NCI-H526 treated with DMSO at 0.1 percent for 48 hours (cell line): Measurements from ENCODE around the gene CRPPA.
"Not testable (repeated sequence)": the region's sequence is repeated elsewhere in the genome, so short reads cannot be mapped to it uniquely, and the experiment has no call there.

Experiments used
- DNase-seq: peaks from one replicate; lab custom pipeline; 2025; lab: John Stamatoyannopoulos, UW

The CRPPA gene

GRCh38 chr7:16421333-16422102, at the start of gene CRPPA:
Gene CRPPA, minus strand, starts transcription at chr7:16421538. Its CDS starts 216 bp downstream, at chr7:16421322.
- peak; percentile 60 for DNase-seq

- peak; percentile 89 for DNase-seq
Measured at GRCh38 chr7:16465469-16466361, 44.4 kb upstream of the CRPPA start, which contains the start of gene SOSTDC1. Gene SOSTDC1, minus strand, starts transcription at chr7:16465738. Its CDS starts 70 bp downstream, at chr7:16465668.

GRCh38 chr7:16463949-16464715, 42.8 kb upstream of the CRPPA start:
- DNase-seq, result peak; percentile 5

GRCh38 chr7:16463520-16463919, 42.2 kb upstream of the CRPPA start:
- no peak for DNase-seq

GRCh38 chr7:16462431-16462889, 41.1 kb upstream of the CRPPA start:
- DNase-seq, result no peak

- DNase-seq, result no peak
Measured at GRCh38 chr7:16460789-16461493, 39.6 kb upstream of the CRPPA start.

GRCh38 chr7:16456303-16456702, 35.0 kb upstream of the CRPPA start:
- DNase-seq, result not testable (repeated sequence)

GRCh38 chr7:16455591-16455990, 34.3 kb upstream of the CRPPA start:
- DNase-seq, result no peak

- no peak for DNase-seq
Measured at GRCh38 chr7:16450366-16450765, 29.0 kb upstream of the CRPPA start.

- no peak for DNase-seq
Measured at GRCh38 chr7:16447876-16448275, 26.5 kb upstream of the CRPPA start.

GRCh38 chr7:16446508-16446907, 25.2 kb upstream of the CRPPA start:
- no peak for DNase-seq

- DNase-seq, result not testable (repeated sequence)
Measured at GRCh38 chr7:16443871-16444270, 22.5 kb upstream of the CRPPA start.

- no peak for DNase-seq
Measured at GRCh38 chr7:16438988-16439387, 17.6 kb upstream of the CRPPA start.

GRCh38 chr7:16436306-16436705, 15.0 kb upstream of the CRPPA start:
- no peak for DNase-seq

GRCh38 chr7:16433568-16434122, 12.3 kb upstream of the CRPPA start:
- no peak for DNase-seq

- no peak for DNase-seq
Measured at GRCh38 chr7:16432425-16432731, 11.0 kb upstream of the CRPPA start.

- peak; percentile 52 for DNase-seq
Measured at GRCh38 chr7:16431646-16432424, 10.5 kb upstream of the CRPPA start.

- no peak for DNase-seq
Measured at GRCh38 chr7:16430133-16430532, 8.8 kb upstream of the CRPPA start.

- no peak for DNase-seq
Measured at GRCh38 chr7:16428672-16429071, 7.3 kb upstream of the CRPPA start.

- DNase-seq, result no peak
Measured at GRCh38 chr7:16428182-16428581, 6.8 kb upstream of the CRPPA start.
